ENCODE results near the gene AHDC1. TPM values are rescaled to one million over a fixed set of nuclear protein-coding genes. Genes with fewer than 3 reads are reported as not detected.

The AHDC1 gene
- total and polyA plus RNA-seq, 9 of the 15 experiments (the other 6 are each of a cell fraction or from before 2014, with no cell fraction given), result 0.21 to 36.4 (median 4.7) TPM

- TF ChIP-seq CXXC5 (CRISPR knock-in tag; IDR thresholded peaks at IDR 0.05) (peak; percentile 31), GTF2F1 (IDR thresholded peaks at IDR 0.05; ENCODE audit: low read depth, low read length) (no peak), VEZF1 (CRISPR knock-in tag; IDR thresholded peaks at IDR 0.05) (peak; percentile 63), ZNF263 (CRISPR knock-in tag; IDR thresholded peaks at IDR 0.05; ENCODE audit: borderline replicate concordance) (no peak), MAZ (CRISPR knock-in tag; conservative IDR thresholded peaks at IDR 0.05 in 1 of 2, IDR thresholded peaks at IDR 0.05 in 1 of 2) (peak in 1 of 2 experiments; percentile 47; a peak in 2 of 4 replicates), FIP1L1 (IDR thresholded peaks at IDR 0.05; ENCODE audit: low read depth, low read length, poor library complexity, severe bottlenecking) (peak; percentile 16), RBFOX2 (IDR thresholded peaks at IDR 0.05; ENCODE audit: low read depth, low read length) (peak; percentile 43), XRCC5 (IDR thresholded peaks at IDR 0.05; ENCODE audit: low read depth, low read length) (0 out of 2 replicates have a peak, but pooled peaks have one; percentile 27), CTBP1 (IDR thresholded peaks at IDR 0.05; ENCODE audit: borderline replicate concordance) (peak; percentile 36; the same call in 1 of the 2 replicates), POLR2G (IDR thresholded peaks at IDR 0.05; ENCODE audit: low read depth, low read length) (peak; percentile 53; the same call in 1 of the 2 replicates), CTCF (IDR thresholded peaks at IDR 0.05 in 2 of 3, conservative IDR thresholded peaks at IDR 0.05 in 1 of 3; ENCODE audit: insufficient read depth in 2 of 3, low read depth in 1 of 3, low read length in 3 of 3) (peak; percentile 36 to 63 (median 40); a peak in 3 of 6 replicates), USF2 (CRISPR knock-in tag; IDR thresholded peaks at IDR 0.05) (no peak), TAF1 (IDR thresholded peaks at IDR 0.05; ENCODE audit: control insufficient read depth, extremely low read depth, insufficient read depth, low read length, severe bottlenecking) (no peak), CHD2 (IDR thresholded peaks at IDR 0.05; ENCODE audit: low read depth, low read length) (0 out of 2 replicates have a peak, but pooled peaks have one; percentile 31), MTA3 (IDR thresholded peaks at IDR 0.05; ENCODE audit: borderline replicate concordance) (peak; percentile 32; the same call in 1 of the 2 replicates), ZBTB7A (IDR thresholded peaks at IDR 0.05; ENCODE audit: borderline replicate concordance, control insufficient read depth, low read depth, low read length) (peak; percentile 88), NCOA4 (IDR thresholded peaks at IDR 0.05; ENCODE audit: partially characterized antibody) (no peak)
- TF ChIP-seq, protein P1, sequence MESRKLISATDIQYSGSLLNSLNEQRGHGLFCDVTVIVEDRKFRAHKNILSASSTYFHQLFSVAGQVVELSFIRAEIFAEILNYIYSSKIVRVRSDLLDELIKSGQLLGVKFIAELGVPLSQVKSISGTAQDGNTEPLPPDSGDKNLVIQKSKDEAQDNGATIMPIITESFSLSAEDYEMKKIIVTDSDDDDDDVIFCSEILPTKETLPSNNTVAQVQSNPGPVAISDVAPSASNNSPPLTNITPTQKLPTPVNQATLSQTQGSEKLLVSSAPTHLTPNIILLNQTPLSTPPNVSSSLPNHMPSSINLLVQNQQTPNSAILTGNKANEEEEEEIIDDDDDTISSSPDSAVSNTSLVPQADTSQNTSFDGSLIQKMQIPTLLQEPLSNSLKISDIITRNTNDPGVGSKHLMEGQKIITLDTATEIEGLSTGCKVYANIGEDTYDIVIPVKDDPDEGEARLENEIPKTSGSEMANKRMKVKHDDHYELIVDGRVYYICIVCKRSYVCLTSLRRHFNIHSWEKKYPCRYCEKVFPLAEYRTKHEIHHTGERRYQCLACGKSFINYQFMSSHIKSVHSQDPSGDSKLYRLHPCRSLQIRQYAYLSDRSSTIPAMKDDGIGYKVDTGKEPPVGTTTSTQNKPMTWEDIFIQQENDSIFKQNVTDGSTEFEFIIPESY (CRISPR knock-in tag; IDR thresholded peaks at IDR 0.05), result peak; percentile 99
Measured at GRCh38 chr1:27574871-27575831, 28.8 kb downstream of the AHDC1 start (continued).

Measured in K562 (cell line).